ENCODE data around the gene C1orf198.

C1orf198 gene

GRCh38 chr1:230836347-230836746, 32.0 kb downstream of the C1orf198 start:
- Histone ChIP-seq H3K9ac (ENCODE audit: low read length) (no peak overlapping the region), H3K36me3 (replicated peaks; ENCODE audit: low read depth, low read length) (no peaks in the 10 kb centered on the region), H3K4me2 (ENCODE audit: low read length) (no peak overlapping the region), H3K4me1 (ENCODE audit: low read length) (no peaks in the 10 kb centered on the region), H3K4me3 (ENCODE audit: low read length) (no peak overlapping the region), H3K9me3 (ENCODE audit: insufficient read depth, low read length) (no peaks in the 10 kb centered on the region; the same call in 1 of the 2 replicates), H2AFZ (ENCODE audit: low read depth, low read length) (no peak overlapping the region), H3K79me2 (ENCODE audit: low read length) (no peaks in the 10 kb centered on the region), H4K20me1 (ENCODE audit: insufficient read depth, low read length) (no peaks in the 10 kb centered on the region), H3K27me3 (ENCODE audit: low read depth, low read length) (0 out of 2 replicates have a peak, but pooled peaks cover 3% of the 10 kb centered on the region), H3K27ac (ENCODE audit: low read length) (no peak overlapping the region)
- TF ChIP-seq EZH2phosphoT487 (IDR thresholded peaks at IDR 0.05; ENCODE audit: low read depth) (no peak), CTCF (IDR thresholded peaks at IDR 0.05; ENCODE audit: low read depth, low read length) (no peak)

- Histone ChIP-seq H3K27ac (ENCODE audit: low read length) (no peak overlapping the region), H2AFZ (ENCODE audit: low read depth, low read length) (no peak overlapping the region), H3K4me2 (ENCODE audit: low read length) (no peak overlapping the region), H3K79me2 (ENCODE audit: low read length) (no peaks in the 10 kb centered on the region), H4K20me1 (ENCODE audit: insufficient read depth, low read length) (no peaks in the 10 kb centered on the region), H3K4me3 (ENCODE audit: low read length) (no peak overlapping the region), H3K9ac (ENCODE audit: low read length) (no peak overlapping the region), H3K9me3 (ENCODE audit: insufficient read depth, low read length) (no peaks in the 10 kb centered on the region; the same call in 1 of the 2 replicates), H3K36me3 (replicated peaks; ENCODE audit: low read depth, low read length) (no peaks in the 10 kb centered on the region), H3K4me1 (ENCODE audit: low read length) (no peaks in the 10 kb centered on the region), H3K27me3 (ENCODE audit: low read depth, low read length) (0 out of 2 replicates have a peak, but pooled peaks cover 3% of the 10 kb centered on the region)
- no peak for TF ChIP-seq CTCF (IDR thresholded peaks at IDR 0.05; ENCODE audit: low read depth, low read length)
- TF ChIP-seq EZH2phosphoT487 (IDR thresholded peaks at IDR 0.05; ENCODE audit: low read depth) = no peak
Measured at GRCh38 chr1:230834292-230834691, 34.0 kb downstream of the C1orf198 start.

- H4K20me1 ChIP-seq (ENCODE audit: insufficient read depth, low read length) = no peaks in the 10 kb centered on the region
- no peaks in the 10 kb centered on the region for H3K4me1 ChIP-seq (ENCODE audit: low read length)
- H3K79me2 ChIP-seq (ENCODE audit: low read length) = no peaks in the 10 kb centered on the region
- H3K4me2 ChIP-seq (ENCODE audit: low read length) = no peak overlapping the region
- no peak overlapping the region for H3K4me3 ChIP-seq (ENCODE audit: low read length)
- no peak overlapping the region for H3K27ac ChIP-seq (ENCODE audit: low read length)
- H3K27me3 ChIP-seq (ENCODE audit: low read depth, low read length) = 0 out of 2 replicates have a peak, but pooled peaks cover 3% of the 10 kb centered on the region
- TF ChIP-seq CTCF (IDR thresholded peaks at IDR 0.05; ENCODE audit: low read depth, low read length) (no peak), EZH2phosphoT487 (IDR thresholded peaks at IDR 0.05; ENCODE audit: low read depth) (no peak)
- H3K36me3 ChIP-seq (replicated peaks; ENCODE audit: low read depth, low read length) = no peaks in the 10 kb centered on the region
- H3K9me3 ChIP-seq (ENCODE audit: insufficient read depth, low read length) = no peaks in the 10 kb centered on the region; the same call in 1 of the 2 replicates
- no peak overlapping the region for H2AFZ ChIP-seq (ENCODE audit: low read depth, low read length)
- H3K9ac ChIP-seq (ENCODE audit: low read length) = no peak overlapping the region
Measured at GRCh38 chr1:230833511-230833910, 34.8 kb downstream of the C1orf198 start.

- Histone ChIP-seq H3K4me2 (ENCODE audit: low read length) (no peak overlapping the region), H3K9me3 (ENCODE audit: insufficient read depth, low read length) (no peaks in the 10 kb centered on the region; the same call in 1 of the 2 replicates), H4K20me1 (ENCODE audit: insufficient read depth, low read length) (no peaks in the 10 kb centered on the region), H2AFZ (ENCODE audit: low read depth, low read length) (no peak overlapping the region), H3K4me3 (ENCODE audit: low read length) (no peak overlapping the region), H3K27me3 (ENCODE audit: low read depth, low read length) (0 out of 2 replicates have a peak, but pooled peaks cover 3% of the 10 kb centered on the region), H3K4me1 (ENCODE audit: low read length) (no peaks in the 10 kb centered on the region), H3K36me3 (replicated peaks; ENCODE audit: low read depth, low read length) (no peaks in the 10 kb centered on the region), H3K27ac (ENCODE audit: low read length) (no peak overlapping the region), H3K9ac (ENCODE audit: low read length) (no peak overlapping the region), H3K79me2 (ENCODE audit: low read length) (no peaks in the 10 kb centered on the region)
- TF ChIP-seq CTCF (IDR thresholded peaks at IDR 0.05; ENCODE audit: low read depth, low read length) (no peak), EZH2phosphoT487 (IDR thresholded peaks at IDR 0.05; ENCODE audit: low read depth) (no peak)
Measured at GRCh38 chr1:230832476-230832875, 35.8 kb downstream of the C1orf198 start.
